HUES64 (cell line): Measurements from ENCODE around the gene CHCHD6.

Source experiments
- H3K27ac ChIP-seq: 2 replicates; pipeline ENCODE4 v1.7.0; 2013; ENCODE audit warnings: low read depth, low read length, inconsistent platforms
- H3K27me3 ChIP-seq: 2 replicates; pipeline ENCODE4 v1.6.1; 2013; ENCODE audit warnings: mild to moderate bottlenecking, low read length; ENCODE audit not compliant: insufficient read depth
- H3K36me3 ChIP-seq: 2 replicates; pipeline ENCODE4 v1.6.1; 2013; ENCODE audit warnings: mild to moderate bottlenecking, low read length; ENCODE audit not compliant: insufficient read depth
- H3K4me1 ChIP-seq: 2 replicates; pipeline ENCODE4 v1.6.1; 2013; ENCODE audit warnings: mild to moderate bottlenecking, low read length, moderate library complexity; ENCODE audit not compliant: insufficient read depth
- H3K4me3 ChIP-seq: 2 replicates; pipeline ENCODE4 v1.5.1; 2013; ENCODE audit warnings: mild to moderate bottlenecking, low read length, moderate library complexity
- H3K9ac ChIP-seq: 2 replicates; pipeline ENCODE4 v1.6.1; 2013; ENCODE audit warnings: mild to moderate bottlenecking, low read depth, low read length
- H3K9me3 ChIP-seq: 2 replicates; pipeline ENCODE4 v1.6.1; 2013; ENCODE audit warnings: low read depth, low read length; ENCODE audit not compliant: insufficient read depth
- WGBS: fragments of 150-250, 120-280 bp; methylation state at CpG from one replicate; pipeline ENCODE4 v1.1.7; 2013; ENCODE audit warnings: missing lambda C conversion rate; 5-methylcytosine and 5-hydroxymethylcytosine counted together

CHCHD6 gene

GRCh38 chr3:126917232-126917804, 213.3 kb downstream of the CHCHD6 start:
- Histone ChIP-seq H3K36me3 (no peaks in the 10 kb centered on the region), H3K27ac (no peak overlapping the region), H3K27me3 (no peaks in the 10 kb centered on the region), H3K9me3 (no peaks in the 10 kb centered on the region; the same call in 1 of the 2 replicates), H3K4me1 (no peaks in the 10 kb centered on the region), H3K9ac (no peak overlapping the region), H3K4me3 (no peak overlapping the region)
- 74% methylated on average over 6 of the region's 6 CpGs for WGBS

DNA sequence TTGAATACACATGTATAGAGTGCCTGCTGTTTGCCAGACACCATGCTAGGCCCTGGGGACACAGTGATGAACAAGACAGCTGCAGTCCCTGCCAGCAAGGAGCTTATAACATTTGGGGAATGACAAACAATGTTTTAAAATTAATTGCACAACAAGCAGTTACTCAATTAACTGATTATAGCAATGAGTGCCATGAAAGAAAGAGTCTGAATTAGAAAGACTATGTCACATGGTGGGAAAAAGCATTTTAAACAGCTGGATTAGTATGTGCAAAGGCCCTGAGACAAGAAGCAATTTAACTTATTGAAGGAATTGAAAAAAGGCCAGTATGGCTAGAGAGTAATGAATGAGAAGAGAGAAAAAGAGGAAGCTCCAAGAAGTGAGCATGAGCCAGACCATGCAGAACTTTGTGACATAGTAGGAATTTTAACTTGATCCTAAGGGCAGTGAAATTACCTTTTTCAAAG, 214.3 kb downstream of the CHCHD6 start:
- H3K9me3 ChIP-seq = no peaks in the 10 kb centered on the region; the same call in 1 of the 2 replicates
- H3K9ac ChIP-seq = no peak overlapping the region
- no peak overlapping the region for H3K4me3 ChIP-seq
- no peaks in the 10 kb centered on the region for H3K4me1 ChIP-seq
- no peak overlapping the region for H3K27ac ChIP-seq
- no peaks in the 10 kb centered on the region for H3K36me3 ChIP-seq
- H3K27me3 ChIP-seq = no peaks in the 10 kb centered on the region

- H3K4me1 ChIP-seq = no peaks in the 10 kb centered on the region
- no peaks in the 10 kb centered on the region for H3K36me3 ChIP-seq
- no peak overlapping the region for H3K9ac ChIP-seq
- 79% methylated on average over 5 of the region's 5 CpGs for WGBS
- H3K27me3 ChIP-seq = no peaks in the 10 kb centered on the region
- no peak overlapping the region for H3K4me3 ChIP-seq
- no peak overlapping the region for H3K27ac ChIP-seq
- no peaks in the 10 kb centered on the region; the same call in 1 of the 2 replicates for H3K9me3 ChIP-seq
Measured at GRCh38 chr3:126921085-126921824, 217.2 kb downstream of the CHCHD6 start.

GRCh38 chr3:126922466-126922865, 218.4 kb downstream of the CHCHD6 start:
- Histone ChIP-seq H3K36me3 (no peaks in the 10 kb centered on the region), H3K4me3 (no peak overlapping the region)
- 93% methylated on average over 4 of the region's 4 CpGs for WGBS

GRCh38 chr3:126923423-126923822, 219.4 kb downstream of the CHCHD6 start:
- Histone ChIP-seq H3K9me3 (no peaks in the 10 kb centered on the region; the same call in 1 of the 2 replicates), H3K36me3 (no peaks in the 10 kb centered on the region), H3K27ac (no peak overlapping the region), H3K4me1 (no peaks in the 10 kb centered on the region), H3K4me3 (no peak overlapping the region), H3K9ac (no peak overlapping the region), H3K27me3 (no peaks in the 10 kb centered on the region)
- 94% methylated on average over 6 of the region's 6 CpGs for WGBS

More at GRCh38 chr3:126922466-126922865, 218.4 kb downstream of the CHCHD6 start:
- no peaks in the 10 kb centered on the region for H3K27me3 ChIP-seq
- no peaks in the 10 kb centered on the region; the same call in 1 of the 2 replicates for H3K9me3 ChIP-seq
- no peak overlapping the region for H3K27ac ChIP-seq
- no peak overlapping the region for H3K9ac ChIP-seq
- H3K4me1 ChIP-seq = no peaks in the 10 kb centered on the region

DNA sequence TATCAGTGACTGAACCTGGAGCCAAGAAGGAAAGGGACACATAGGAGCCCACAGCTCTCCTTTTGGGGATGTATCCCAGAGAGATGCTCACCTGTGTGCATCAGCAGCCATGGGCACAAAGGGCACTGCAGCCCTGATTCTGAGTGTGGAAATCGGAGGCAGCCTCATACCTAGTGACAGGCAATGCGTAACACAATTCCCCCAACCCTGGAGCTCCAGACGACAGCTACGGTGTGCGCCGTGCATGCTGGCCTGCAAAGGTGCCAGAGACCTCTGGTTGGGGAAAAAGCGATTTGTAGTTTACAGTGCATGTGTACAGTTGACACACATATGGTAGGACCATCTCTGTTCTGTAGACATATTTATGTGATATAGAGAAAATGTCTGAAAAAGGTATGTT, 219.9 kb downstream of the CHCHD6 start:
- H3K27me3 ChIP-seq = no peaks in the 10 kb centered on the region
- WGBS = 95% methylated on average over 7 of the region's 7 CpGs

GRCh38 chr3:126924458-126924857, 220.4 kb downstream of the CHCHD6 start:
- H3K27me3 ChIP-seq = no peaks in the 10 kb centered on the region
- WGBS = 98% methylated on average over 2 of the region's 2 CpGs
- H3K36me3 ChIP-seq = no peaks in the 10 kb centered on the region
- no peak overlapping the region for H3K9ac ChIP-seq
- H3K27ac ChIP-seq = no peak overlapping the region
- H3K4me1 ChIP-seq = no peaks in the 10 kb centered on the region
- H3K4me3 ChIP-seq = no peak overlapping the region
- H3K9me3 ChIP-seq = no peaks in the 10 kb centered on the region; the same call in 1 of the 2 replicates

More for the DNA sequence above, 219.9 kb downstream of the CHCHD6 start:
- Histone ChIP-seq H3K36me3 (no peaks in the 10 kb centered on the region), H3K4me1 (no peaks in the 10 kb centered on the region), H3K4me3 (no peak overlapping the region), H3K27ac (no peak overlapping the region), H3K9me3 (no peaks in the 10 kb centered on the region; the same call in 1 of the 2 replicates), H3K9ac (no peak overlapping the region)

GRCh38 chr3:126925411-126926171, 221.6 kb downstream of the CHCHD6 start:
- no peak overlapping the region for H3K4me3 ChIP-seq
- no peak overlapping the region for H3K27ac ChIP-seq
- H3K9ac ChIP-seq = no peak overlapping the region
- 86% methylated on average over 14 of the region's 14 CpGs for WGBS
- no peaks in the 10 kb centered on the region for H3K4me1 ChIP-seq
- no peaks in the 10 kb centered on the region for H3K36me3 ChIP-seq
- H3K9me3 ChIP-seq = no peaks in the 10 kb centered on the region
- no peaks in the 10 kb centered on the region for H3K27me3 ChIP-seq

- H3K36me3 ChIP-seq = no peaks in the 10 kb centered on the region
- H3K9ac ChIP-seq = no peak overlapping the region
- no peaks in the 10 kb centered on the region for H3K27me3 ChIP-seq
- WGBS = 89% methylated on average over 11 of the region's 11 CpGs
- no peaks in the 10 kb centered on the region for H3K4me1 ChIP-seq
- no peak overlapping the region for H3K27ac ChIP-seq
- H3K9me3 ChIP-seq = no peaks in the 10 kb centered on the region
- H3K4me3 ChIP-seq = no peak overlapping the region
Measured at GRCh38 chr3:126926684-126927400, 222.8 kb downstream of the CHCHD6 start.

GRCh38 chr3:126927401-126927750, 223.3 kb downstream of the CHCHD6 start:
- Histone ChIP-seq H3K27ac (no peak overlapping the region), H3K27me3 (no peaks in the 10 kb centered on the region), H3K36me3 (no peaks in the 10 kb centered on the region), H3K4me3 (no peak overlapping the region), H3K4me1 (no peaks in the 10 kb centered on the region), H3K9ac (no peak overlapping the region), H3K9me3 (no peaks in the 10 kb centered on the region)
- 93% methylated on average over 4 of the region's 4 CpGs for WGBS

GRCh38 chr3:126927846-126928245, 223.8 kb downstream of the CHCHD6 start:
- Histone ChIP-seq H3K4me3 (no peak overlapping the region), H3K9ac (no peak overlapping the region), H3K27me3 (no peaks in the 10 kb centered on the region), H3K36me3 (no peaks in the 10 kb centered on the region), H3K4me1 (no peaks in the 10 kb centered on the region), H3K9me3 (no peaks in the 10 kb centered on the region), H3K27ac (no peak overlapping the region)
- WGBS = 93% methylated on average over 6 of the region's 6 CpGs
